NCI-H2029 (cell line): ENCODE measurements around the gene BCL11A.
"Not testable (repeated sequence)": the region's sequence is repeated elsewhere in the genome, so short reads cannot be mapped to it uniquely, and the experiment has no call there.

Experiments
- DNase-seq: peaks from one replicate; lab custom pipeline; 2025; lab: John Stamatoyannopoulos, UW

The BCL11A gene

GRCh38 chr2:60432035-60432601 is 121.3 kb downstream of the BCL11A start:
- no peak for DNase-seq

- no peak for DNase-seq
Measured at GRCh38 chr2:60429681-60430080, 123.8 kb downstream of the BCL11A start.

- DNase-seq = no peak
Measured at GRCh38 chr2:60426880-60427279, 126.6 kb downstream of the BCL11A start.

GRCh38 chr2:60426341-60426740 is 127.1 kb downstream of the BCL11A start:
- DNase-seq = no peak

GRCh38 chr2:60424233-60424632 is 129.2 kb downstream of the BCL11A start:
- DNase-seq = no peak

- no peak for DNase-seq
Measured at GRCh38 chr2:60423505-60423904, 129.9 kb downstream of the BCL11A start.

GRCh38 chr2:60422826-60423483 is 130.5 kb downstream of the BCL11A start:
- DNase-seq = no peak

GRCh38 chr2:60417210-60417609 is 136.2 kb downstream of the BCL11A start:
- DNase-seq = not testable (repeated sequence)

GRCh38 chr2:60416221-60417008 is 137.0 kb downstream of the BCL11A start:
- no peak for DNase-seq

GRCh38 chr2:60415814-60416213 is 137.6 kb downstream of the BCL11A start:
- DNase-seq = no peak

- DNase-seq = no peak
Measured at GRCh38 chr2:60414495-60415138, 138.8 kb downstream of the BCL11A start.

GRCh38 chr2:60413814-60414168 is 139.7 kb downstream of the BCL11A start:
- no peak for DNase-seq

- DNase-seq = no peak
Measured at GRCh38 chr2:60413069-60413813, 140.2 kb downstream of the BCL11A start.

- DNase-seq = no peak
Measured at GRCh38 chr2:60412620-60413019, 140.8 kb downstream of the BCL11A start.

- DNase-seq = no peak
Measured at GRCh38 chr2:60412027-60412426, 141.4 kb downstream of the BCL11A start.

- DNase-seq = no peak
Measured at GRCh38 chr2:60411295-60411694, 142.2 kb downstream of the BCL11A start.

- no peak for DNase-seq
Measured at GRCh38 chr2:60410456-60411146, 142.9 kb downstream of the BCL11A start.

- DNase-seq = no peak
Measured at GRCh38 chr2:60409531-60409871, 144.0 kb downstream of the BCL11A start.

- no peak for DNase-seq
Measured at GRCh38 chr2:60408811-60409530, 144.5 kb downstream of the BCL11A start.

GRCh38 chr2:60408207-60408606 is 145.2 kb downstream of the BCL11A start:
- DNase-seq = no peak

GRCh38 chr2:60407398-60407797 is 146.1 kb downstream of the BCL11A start:
- DNase-seq = no peak
